Small intestine (tissue), 16 donors: ENCODE results near the gene TEX50. TPM values are rescaled to one million over a fixed set of nuclear protein-coding genes. Genes with fewer than 3 reads are reported as not detected.
"Not testable (repeated sequence)": the region's sequence is repeated elsewhere in the genome, so short reads cannot be mapped to it uniquely, and the experiment has no call there.

Experiments used
- DNase-seq, 2 donors: peaks; one replicate each; pipeline versions ENCODE4 v3.0.0 to v3.0.0-alpha.2; 2013
- FAIRE-seq: peaks from 2 replicates; lab custom pipeline; 2012; peaks lifted over from hg19 to GRCh38; lab: Jason Lieb, UNC
- H3K27ac ChIP-seq, 3 donors: one replicate each; pipeline ENCODE4 v1.5.1; 2013; ENCODE audit warnings: low read length in 2 of 3, mild to moderate bottlenecking in 2 of 3, control low read depth in 1 of 3, inconsistent platforms in 1 of 3, low read depth in 1 of 3, moderate library complexity in 1 of 3
- H3K27me3 ChIP-seq, 3 donors: one replicate each; pipeline ENCODE4 v1.6.1; 2013; ENCODE audit warnings: low read length in 3 of 3, inconsistent platforms in 1 of 3; ENCODE audit not compliant: control insufficient read depth in 3 of 3, insufficient read depth in 3 of 3
- H3K36me3 ChIP-seq, 3 donors: one replicate each; pipeline ENCODE4 v1.6.1; 2013; ENCODE audit warnings: low read length in 3 of 3, inconsistent platforms in 1 of 3, low read depth in 1 of 3, mild to moderate bottlenecking in 1 of 3, moderate library complexity in 1 of 3; ENCODE audit not compliant: control insufficient read depth in 3 of 3, insufficient read depth in 2 of 3
- H3K4me1 ChIP-seq, 3 donors: one replicate each; pipeline ENCODE4 v1.6.1; 2013; ENCODE audit warnings: low read length in 2 of 3, inconsistent platforms in 1 of 3, low read depth in 1 of 3, mild to moderate bottlenecking in 1 of 3, moderate library complexity in 1 of 3; ENCODE audit not compliant: control insufficient read depth in 3 of 3, insufficient read depth in 2 of 3
- H3K4me3 ChIP-seq, 3 donors: one replicate each; pipeline ENCODE4 v1.5.1; 2013; ENCODE audit warnings: low read length in 3 of 3, control low read depth in 1 of 3, inconsistent platforms in 1 of 3, low read depth in 1 of 3, mild to moderate bottlenecking in 1 of 3, moderate library complexity in 1 of 3
- H3K9me3 ChIP-seq, 2 donors: one replicate each; pipeline ENCODE4 v1.6.1; 2013; ENCODE audit warnings: low read depth in 1 of 2, low read length in 1 of 2; ENCODE audit not compliant: control insufficient read depth in 2 of 2, insufficient read depth in 1 of 2
- WGBS, 3 donors: extraction: QIAGEN DNeasy Blood & Tissue Kit; methylation state at CpG; one replicate each; pipeline ENCODE4 v1.1.7; 2013; 5-methylcytosine and 5-hydroxymethylcytosine counted together
- long read RNA-seq, 10 donors: transcript quantifications; one replicate each; lab custom pipeline, GENCODE V29; 2026
- polyA plus RNA-seq, 4 donors: library from polyadenylated mRNA; stranded (reverse) in 3 of 4; unstranded in 1 of 4; fragments of 200-250 nt in 3 of 4; fragments of 120-200 nt in 1 of 4; gene quantifications; one replicate each; pipeline versions ENCODE4 v1.2.1 to v1.2.3, GENCODE V29; 2013
- donor health status: healthy with polysubstance abuse.
- donor health status: control.
- donor health status: control.
- donor health status: Bipolar disorder and iron deficiency.
- donor health status: healthy.

TEX50 gene
- not detected for polyA plus RNA-seq
- long read RNA-seq, donor 1 = 0 reads
- long read RNA-seq, donor 2 = 0 reads
- long read RNA-seq, donor 3 = 0 reads
- long read RNA-seq, donor 4 = 0 reads
- long read RNA-seq, donor 5 = 0 reads
- long read RNA-seq, donor 6 = 0 reads
- long read RNA-seq, donor 7 = 0 reads
- long read RNA-seq, donor 8 = 0 reads
- long read RNA-seq, donor 9 = 0 reads
- long read RNA-seq, donor 10 = 0 reads

- Histone ChIP-seq H3K4me3 (no peak within 1 kb of the TSS), H3K27ac (no peak within 1 kb of the TSS), H3K4me1 (no peaks in the 10 kb centered on the region), H3K36me3 (no peaks in the 10 kb centered on the region), H3K9me3 (peaks cover 0 to 3% of the 10 kb centered on the region in 2 donors), H3K27me3 (no peaks in the 10 kb centered on the region)
- no peak for DNase-seq
- FAIRE-seq = no peak
- WGBS, 3 donors = 83 to 89% (median 86%) methylated on average over 1 of the region's 1 CpG
Observed at GRCh38 chr1:173635116-173635515, at the start of gene TEX50. Gene TEX50, plus strand, starts transcription at chr1:173635338. Its CDS starts 184 bp downstream, at chr1:173635522.

- no peaks in the 10 kb centered on the region for H3K36me3 ChIP-seq
- WGBS, 3 donors = 7 to 55% (median 48%) methylated on average over 1 of the region's 1 CpG
- H3K27me3 ChIP-seq = no peaks in the 10 kb centered on the region
- no peaks in the 10 kb centered on the region for H3K4me1 ChIP-seq
- FAIRE-seq (no peak), DNase-seq (peak in 1 of 2 donors; percentile 4)
- no peak overlapping the region for H3K27ac ChIP-seq
- H3K4me3 ChIP-seq = no peak overlapping the region
- no peaks in the 10 kb centered on the region for H3K9me3 ChIP-seq
Observed at GRCh38 chr1:173590557-173590956, 44.6 kb upstream of the TEX50 start.

GRCh38 chr1:173591138-173591537, 44.0 kb upstream of the TEX50 start:
- FAIRE-seq, DNase-seq, H3K9me3 ChIP-seq, H3K27ac ChIP-seq, H3K27me3 ChIP-seq, H3K36me3 ChIP-seq, H3K4me1 ChIP-seq, H3K4me3 ChIP-seq: not testable (repeated sequence)
- WGBS, 3 donors = 70 to 82% (median 79%) methylated on average over 5 of the region's 5 CpGs

GRCh38 chr1:173596097-173596825, 38.9 kb upstream of the TEX50 start:
- Histone ChIP-seq H3K27me3 (no peaks in the 10 kb centered on the region), H3K4me3 (no peak overlapping the region), H3K36me3 (no peaks in the 10 kb centered on the region), H3K4me1 (no peaks in the 10 kb centered on the region), H3K9me3 (no peaks in the 10 kb centered on the region), H3K27ac (no peak overlapping the region)
- peak; percentile 23 for FAIRE-seq
- no peak for DNase-seq
- 89 to 92% (median 91%) methylated on average over 3 of the region's 3 CpGs for WGBS, 3 donors

GRCh38 chr1:173601588-173601987, 33.5 kb upstream of the TEX50 start:
- H3K36me3 ChIP-seq = no peaks in the 10 kb centered on the region
- H3K4me3 ChIP-seq = no peak overlapping the region
- no peaks in the 10 kb centered on the region for H3K27me3 ChIP-seq
- H3K9me3 ChIP-seq = no peaks in the 10 kb centered on the region
- no peaks in the 10 kb centered on the region for H3K4me1 ChIP-seq
- no peak for DNase-seq
- 76 to 83% (median 81%) methylated on average over 2 of the region's 2 CpGs for WGBS, 3 donors
- FAIRE-seq = no peak
- no peak overlapping the region for H3K27ac ChIP-seq

GRCh38 chr1:173603056-173603591, 32.0 kb upstream of the TEX50 start, which contains the start of gene SLC9C2:
Gene SLC9C2, minus strand, starts transcription at chr1:173603072. Its CDS starts 1,296 bp downstream, at chr1:173601776.
- Histone ChIP-seq H3K9me3 (no peaks in the 10 kb centered on the region), H3K27ac (no peak within 1 kb of the TSS), H3K4me1 (no peaks in the 10 kb centered on the region), H3K4me3 (no peak within 1 kb of the TSS), H3K27me3 (no peaks in the 10 kb centered on the region), H3K36me3 (no peaks in the 10 kb centered on the region)
- peak; percentile 11 to 41 for DNase-seq
- no peak for FAIRE-seq
- 21 to 43% (median 32%) methylated on average over 5 of the region's 5 CpGs for WGBS, 3 donors

GRCh38 chr1:173608503-173609216, 26.5 kb upstream of the TEX50 start:
- Histone ChIP-seq H3K9me3 (peaks cover 0 to 5% of the 10 kb centered on the region in 2 donors), H3K4me3 (no peak overlapping the region), H3K27me3 (no peaks in the 10 kb centered on the region), H3K36me3 (no peaks in the 10 kb centered on the region), H3K4me1 (no peaks in the 10 kb centered on the region), H3K27ac (no peak overlapping the region)
- DNase-seq (no peak), FAIRE-seq (no peak)
- WGBS, 3 donors = 82 to 83% (median 83%) methylated on average over 4 of the region's 4 CpGs

- H3K4me1 ChIP-seq, H3K27ac ChIP-seq, H3K4me3 ChIP-seq, FAIRE-seq, DNase-seq, H3K36me3 ChIP-seq, H3K27me3 ChIP-seq: not testable (repeated sequence)
- 93 to 97% (median 94%) methylated on average over 27 to 32 of the region's 32 CpGs for WGBS, 3 donors
- peaks cover 0 to 16% of the 10 kb centered on the region in 2 donors for H3K9me3 ChIP-seq
Observed at GRCh38 chr1:173613086-173613485, 22.1 kb upstream of the TEX50 start.
